Amniotic stem cell (primary cell): ENCODE data around the gene SLC39A11.
A peak's percentile ranks its signal among the peaks of the same experiment; 100 is the strongest.

Source experiments
- DNase-seq: peaks from one replicate; lab custom pipeline; 2025; lab: John Stamatoyannopoulos, UW

The SLC39A11 gene

DNA sequence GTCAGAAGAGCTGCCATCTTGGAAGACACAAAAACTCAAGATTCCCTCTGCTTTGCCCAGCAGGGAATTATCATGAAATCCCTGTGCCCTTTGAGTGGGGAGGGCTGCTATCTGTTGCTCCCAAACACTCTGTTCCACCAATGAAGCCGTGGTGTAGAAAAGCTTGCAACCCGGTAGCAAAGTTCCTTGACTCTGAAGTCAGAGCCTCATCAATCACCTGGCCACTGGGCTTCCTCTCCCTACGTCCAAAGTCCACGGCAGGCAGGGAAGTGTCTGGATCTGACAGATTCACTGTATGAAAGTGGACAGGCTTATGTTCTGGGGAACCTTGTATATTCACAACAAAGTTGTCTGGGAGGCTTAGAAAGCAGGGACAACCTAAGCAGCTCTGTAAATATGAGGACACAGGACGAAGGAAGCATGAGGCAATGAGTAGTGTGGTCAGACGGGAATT lies 343.3 kb downstream of the SLC39A11 start:
- DNase-seq, result no peak

DNA sequence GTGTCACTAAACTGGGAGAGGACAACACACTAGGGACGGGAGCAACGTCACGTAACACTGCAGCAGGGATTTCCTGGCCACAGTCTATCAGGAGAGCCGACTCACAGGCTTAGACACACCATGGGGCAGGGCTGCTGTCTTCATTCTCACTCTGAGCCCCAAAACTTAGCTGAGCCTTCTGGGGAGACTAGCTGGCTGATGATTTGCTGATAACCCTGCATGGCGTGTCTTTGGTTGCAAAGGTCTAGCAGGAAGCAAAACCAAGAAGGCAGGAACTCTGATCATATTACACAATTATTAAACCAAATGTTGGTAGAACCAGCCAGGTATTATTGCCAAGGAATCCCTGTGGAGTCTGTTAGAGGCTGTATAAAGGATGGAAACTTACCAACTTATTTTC lies 345.0 kb downstream of the SLC39A11 start:
- no peak for DNase-seq

DNA sequence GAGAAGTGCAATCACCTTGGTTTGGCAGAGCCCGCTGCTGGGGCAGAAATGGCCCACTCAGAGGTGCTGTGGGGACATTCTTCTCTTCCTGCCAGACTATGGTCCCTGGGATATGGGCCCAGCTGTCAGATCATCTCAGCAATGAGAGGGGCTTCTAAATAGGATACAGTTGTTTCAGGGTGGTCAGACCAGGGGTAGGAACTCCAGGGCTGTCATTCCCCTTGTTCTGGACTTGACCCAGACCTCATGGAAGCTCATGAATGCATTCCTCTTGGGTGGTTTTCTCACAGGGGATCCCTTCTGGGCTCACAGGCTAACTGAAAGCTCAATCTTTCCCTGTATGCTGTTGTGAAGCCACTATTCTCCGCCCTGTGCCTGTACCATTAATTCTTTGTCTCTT lies 347.2 kb downstream of the SLC39A11 start:
- DNase-seq, result no peak

DNA sequence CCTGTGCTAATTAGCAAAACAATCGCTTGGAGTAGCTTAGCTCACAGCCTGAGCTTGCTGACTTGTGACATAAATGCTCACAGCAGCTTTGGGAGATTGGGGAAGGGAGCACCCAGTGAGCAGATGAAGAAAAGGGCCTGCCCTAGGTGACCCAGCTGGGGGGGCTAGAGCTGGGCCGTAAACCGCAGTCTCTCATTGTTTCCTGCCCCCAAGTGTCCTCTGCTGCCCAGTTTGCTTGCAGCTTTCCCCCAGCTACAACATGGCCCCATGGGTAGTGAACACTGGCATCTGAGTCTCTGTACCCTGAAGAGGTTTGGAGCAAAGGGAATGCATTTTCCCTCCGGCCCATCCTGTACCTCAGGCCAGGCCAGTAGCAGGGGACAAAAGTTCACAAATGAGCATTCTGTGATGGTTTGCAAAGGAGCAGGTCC lies 349.4 kb downstream of the SLC39A11 start:
- DNase-seq, result no peak

DNA sequence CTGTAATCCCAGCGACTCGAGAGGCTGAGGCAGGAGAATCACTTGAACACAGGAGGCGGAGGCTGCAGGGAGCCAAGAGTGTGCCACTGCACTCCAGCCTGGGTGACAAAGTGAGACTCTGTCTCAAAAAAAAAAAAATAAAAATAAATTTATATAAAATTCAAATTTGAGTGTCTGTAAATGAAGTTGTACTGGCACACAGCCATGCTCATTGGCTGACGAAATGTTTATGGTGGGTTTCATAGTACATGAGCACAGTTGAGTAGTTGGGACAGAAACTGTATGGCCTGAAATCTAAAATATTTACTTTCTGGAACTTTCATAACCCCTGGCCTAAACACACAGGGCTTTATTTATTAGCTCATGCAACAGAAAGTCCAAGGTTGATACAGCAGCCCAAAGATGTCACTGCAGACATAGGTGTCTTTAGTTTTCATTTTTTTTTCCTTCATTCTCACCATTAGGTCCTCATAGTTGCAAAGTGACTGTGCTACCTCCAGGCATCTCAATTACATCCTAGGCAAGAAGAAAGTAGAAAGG lies 355.3 kb downstream of the SLC39A11 start:
- no peak for DNase-seq

DNA sequence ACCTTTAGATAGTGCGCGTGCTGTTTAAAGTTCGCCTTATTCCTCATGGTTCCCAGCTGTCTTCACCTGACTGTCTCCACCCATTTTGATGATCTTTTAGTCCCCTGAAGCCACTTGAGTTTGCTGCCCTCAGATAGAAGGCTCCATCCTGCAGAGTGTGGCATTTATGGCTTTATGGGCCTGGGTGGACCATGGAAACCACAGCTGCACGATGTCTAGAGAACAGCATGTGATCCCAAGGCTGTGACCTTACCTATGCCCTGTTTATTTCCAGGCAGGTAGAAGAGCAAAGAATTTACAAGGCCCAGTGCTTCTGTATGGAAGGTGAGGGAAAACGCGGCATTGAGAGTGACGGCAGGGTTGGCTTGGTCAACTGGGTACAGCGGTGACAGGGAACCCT lies 356.9 kb downstream of the SLC39A11 start:
- DNase-seq, result no peak

DNA sequence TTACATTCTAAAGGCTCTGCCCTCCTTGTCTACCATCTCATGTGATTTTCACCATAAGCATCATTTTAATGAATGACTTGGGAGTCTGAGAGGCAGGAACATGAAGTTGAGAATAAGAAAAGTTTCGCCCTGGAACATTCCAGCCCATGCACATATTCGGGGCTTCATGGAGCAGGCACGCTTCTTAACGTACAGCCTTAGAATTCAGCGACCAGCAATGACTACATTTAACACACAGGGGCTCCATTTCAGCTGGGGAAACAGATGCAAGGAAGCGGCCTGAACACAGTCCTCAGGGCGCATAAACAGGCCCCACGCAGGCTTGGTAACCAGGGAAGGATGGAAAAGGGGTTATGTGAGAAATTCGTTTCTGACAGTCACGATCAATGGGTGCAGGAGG lies 357.4 kb downstream of the SLC39A11 start:
- no peak for DNase-seq

DNA sequence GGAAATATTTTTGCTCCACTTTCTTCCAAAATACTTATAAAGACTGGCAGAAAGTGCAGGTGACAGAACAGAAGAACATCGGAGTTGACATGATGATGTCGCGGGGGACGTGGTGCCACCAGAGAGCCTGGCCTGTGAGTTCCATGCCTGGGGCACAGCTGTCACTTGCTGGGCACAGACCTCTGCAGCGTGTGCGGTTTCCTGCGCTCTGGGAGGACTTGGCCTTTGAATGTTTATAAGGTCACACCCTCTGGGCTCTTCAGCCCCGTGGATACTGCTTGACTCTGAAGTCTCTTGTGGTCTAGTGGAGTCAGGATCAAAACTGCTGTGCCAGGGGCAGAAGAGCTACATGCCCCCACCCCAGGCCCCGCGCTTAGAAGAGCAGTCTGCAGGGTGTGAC lies 357.9 kb downstream of the SLC39A11 start:
- no peak for DNase-seq

DNA sequence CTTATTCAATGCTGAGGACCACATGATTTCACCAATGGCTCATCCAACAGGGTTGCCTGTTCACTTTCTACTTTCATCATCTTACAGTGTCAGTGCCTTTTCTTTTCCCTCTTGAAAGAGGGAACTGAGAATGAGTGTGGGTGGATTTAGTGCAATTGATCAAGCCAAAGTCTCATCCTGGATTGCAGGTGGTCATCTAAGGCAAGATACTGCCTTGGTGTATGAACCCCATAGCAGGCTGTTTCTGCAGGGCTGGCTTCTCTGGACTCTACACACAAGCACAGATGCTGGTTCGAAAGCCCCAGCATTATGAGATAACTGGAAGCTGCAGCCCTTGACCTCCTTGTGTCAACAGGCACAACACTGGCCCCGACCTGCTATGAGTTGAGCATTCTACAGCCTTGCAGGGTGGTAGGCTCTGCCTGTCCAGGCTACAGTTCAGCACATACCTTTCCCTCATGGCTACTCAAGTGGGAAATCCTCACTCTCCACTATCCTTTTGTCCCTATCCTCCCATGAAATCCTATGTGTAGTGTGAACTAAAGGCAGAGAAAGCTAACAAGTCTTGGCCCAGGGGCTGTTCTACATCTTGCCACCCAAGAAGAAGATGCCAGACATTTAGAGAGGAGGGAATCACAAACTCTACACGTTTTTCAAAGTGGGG lies 358.7 kb downstream of the SLC39A11 start:
- DNase-seq, result no peak

DNA sequence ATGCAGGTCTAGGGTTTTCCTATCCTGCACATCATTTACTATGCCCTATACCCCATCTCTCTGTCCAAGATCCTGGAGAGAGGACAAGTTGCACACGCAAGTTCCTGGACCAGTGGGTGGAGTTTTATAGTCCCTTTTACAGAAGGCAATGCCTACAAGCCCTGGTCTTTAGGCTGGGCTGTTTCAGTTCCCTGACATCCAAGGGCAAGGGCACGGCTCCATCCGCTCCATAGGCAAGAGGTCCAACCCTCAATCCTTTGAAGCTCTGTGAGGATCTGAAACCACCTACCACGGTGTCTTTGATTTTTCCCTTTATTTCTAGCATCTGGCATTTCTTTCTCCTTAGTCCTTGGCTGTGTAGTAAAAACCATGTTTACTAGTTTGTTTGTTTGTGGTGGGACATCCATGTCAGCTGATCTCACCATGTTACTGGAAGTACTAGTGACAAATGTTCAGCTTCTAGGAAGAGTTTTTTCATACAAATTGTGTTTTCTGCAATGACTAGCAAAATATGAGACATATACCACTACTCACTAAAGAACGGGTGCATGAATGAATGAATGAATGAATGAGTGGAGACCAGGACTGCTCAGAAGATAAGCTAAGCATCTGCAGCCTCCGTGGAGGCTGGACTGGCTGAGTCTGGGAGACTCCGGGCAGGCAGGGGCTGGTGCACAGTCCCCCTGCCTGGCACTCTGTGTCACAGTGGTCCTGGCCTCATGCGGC lies 359.4 kb downstream of the SLC39A11 start:
- no peak for DNase-seq

DNA sequence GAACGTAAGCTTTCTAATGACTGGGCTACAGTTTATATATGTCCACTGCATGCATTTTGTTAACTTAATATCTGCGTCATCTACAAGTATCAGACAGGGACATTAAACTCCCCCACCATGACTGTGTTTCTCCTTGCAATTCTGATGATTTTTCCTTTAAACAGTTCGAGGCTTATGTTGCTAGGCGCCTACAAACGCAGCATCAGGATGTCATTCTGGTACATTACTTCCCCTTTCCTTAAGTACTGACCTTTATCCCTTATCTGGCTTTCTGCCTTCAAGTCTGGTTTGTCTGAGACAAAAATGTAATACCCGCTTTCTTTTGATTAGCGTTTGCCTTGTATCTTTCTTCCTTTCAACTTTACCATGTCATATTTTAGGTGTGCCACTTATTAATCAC lies 362.4 kb downstream of the SLC39A11 start:
- no peak for DNase-seq

DNA sequence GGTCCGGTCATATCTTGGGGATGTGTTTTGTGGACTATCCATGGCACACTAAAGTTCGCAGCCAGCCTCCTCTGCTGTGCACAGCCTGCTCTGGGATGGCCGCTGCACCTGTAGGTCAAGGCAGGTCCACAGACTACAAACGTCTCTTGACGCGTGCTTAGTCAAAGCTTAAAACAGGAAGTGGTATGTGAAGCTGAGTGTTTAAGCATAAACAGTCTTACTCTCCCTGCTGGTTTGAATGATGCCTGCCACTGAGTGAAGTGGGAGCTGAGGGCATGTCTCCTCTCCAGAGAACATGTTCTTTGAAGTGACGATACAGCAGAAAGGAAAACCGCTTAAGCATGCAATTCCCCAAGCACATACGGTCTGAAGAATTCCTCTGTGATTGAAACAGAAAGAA lies 365.6 kb downstream of the SLC39A11 start:
- no peak for DNase-seq

DNA sequence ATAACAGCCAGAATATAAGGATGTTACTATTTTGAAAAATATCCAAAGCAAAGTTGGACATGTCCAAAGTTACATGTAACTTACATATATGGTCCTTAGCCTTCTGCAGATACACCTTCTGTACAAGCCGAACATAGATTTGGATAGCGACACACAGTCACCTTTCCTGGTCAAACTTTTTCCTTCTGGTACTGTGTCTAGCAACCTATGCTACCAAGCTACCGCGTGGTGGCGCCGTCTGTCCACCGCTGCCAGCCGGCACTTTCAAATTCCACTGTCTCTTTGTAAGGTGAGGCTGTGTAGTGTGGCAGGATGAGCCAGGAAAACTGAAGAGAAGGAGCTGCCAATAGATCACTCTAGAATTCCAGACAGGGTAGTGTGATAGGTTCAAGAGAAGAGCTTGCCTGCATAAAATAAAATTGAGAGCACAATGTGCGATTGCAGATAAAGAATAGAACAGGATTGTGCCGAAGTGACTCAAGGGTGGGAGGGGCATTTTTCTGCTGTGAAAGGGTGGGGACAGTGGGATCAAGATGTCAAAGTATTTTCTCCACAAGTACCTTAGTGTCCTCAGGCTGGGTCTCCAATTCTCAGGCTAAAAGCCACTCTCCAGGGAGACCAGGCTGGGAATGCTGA lies 366.9 kb downstream of the SLC39A11 start:
- DNase-seq, result no peak

DNA sequence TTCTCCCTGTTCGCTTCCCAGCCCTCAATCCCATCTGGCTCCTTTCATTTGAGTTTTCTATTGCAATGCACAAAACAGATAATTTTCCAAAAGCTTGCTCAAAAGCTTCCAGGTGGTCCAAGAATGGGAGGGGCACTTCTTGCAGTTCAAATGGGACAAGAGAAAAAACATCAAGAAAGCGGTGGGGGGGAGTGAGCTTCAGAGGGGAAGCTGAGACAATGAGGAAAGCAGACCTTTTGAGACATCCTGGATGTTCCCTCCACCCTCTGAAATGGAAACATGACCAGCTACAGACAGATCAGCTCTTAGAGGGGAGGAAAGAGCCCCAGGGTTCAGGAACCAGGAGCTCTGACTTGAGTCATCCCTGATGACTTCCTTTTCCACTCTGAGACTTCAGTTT lies 368.2 kb downstream of the SLC39A11 start:
- DNase-seq, result no peak

DNA sequence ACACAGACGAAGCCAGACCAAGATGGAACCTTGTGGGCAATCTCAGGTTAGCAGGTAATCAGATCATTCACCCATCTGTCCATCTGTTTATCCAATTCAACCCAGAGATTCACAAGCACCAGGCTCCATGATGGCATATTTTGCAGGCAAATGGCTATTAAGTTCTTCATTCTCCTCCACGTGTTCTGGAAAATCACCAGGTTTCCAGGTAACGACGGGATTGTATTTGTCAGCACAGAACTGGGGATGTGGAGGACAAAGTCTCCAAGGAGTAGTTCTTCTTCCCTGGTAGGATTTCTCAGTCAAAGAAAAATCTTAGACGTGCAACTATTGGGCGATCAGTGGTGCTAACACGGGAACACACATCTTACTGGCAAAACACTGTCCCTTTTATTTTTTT lies 368.8 kb downstream of the SLC39A11 start:
- no peak for DNase-seq

DNA sequence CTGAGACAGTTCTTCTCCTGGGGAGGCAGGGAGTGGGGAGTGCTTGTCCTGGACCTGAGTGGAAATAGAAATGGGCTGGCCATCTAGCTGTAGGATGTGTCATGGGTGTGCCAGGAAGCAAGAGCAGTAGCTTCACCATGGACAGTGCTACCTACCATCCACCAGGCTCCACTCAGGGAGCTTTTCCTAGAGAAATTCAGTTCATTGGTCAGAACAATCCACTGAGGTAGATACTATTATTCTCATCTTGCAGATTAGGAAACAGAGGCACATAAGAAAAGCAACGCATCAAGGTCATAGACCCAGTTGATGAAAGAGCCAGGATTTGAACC lies 372.0 kb downstream of the SLC39A11 start:
- DNase-seq, result no peak

DNA sequence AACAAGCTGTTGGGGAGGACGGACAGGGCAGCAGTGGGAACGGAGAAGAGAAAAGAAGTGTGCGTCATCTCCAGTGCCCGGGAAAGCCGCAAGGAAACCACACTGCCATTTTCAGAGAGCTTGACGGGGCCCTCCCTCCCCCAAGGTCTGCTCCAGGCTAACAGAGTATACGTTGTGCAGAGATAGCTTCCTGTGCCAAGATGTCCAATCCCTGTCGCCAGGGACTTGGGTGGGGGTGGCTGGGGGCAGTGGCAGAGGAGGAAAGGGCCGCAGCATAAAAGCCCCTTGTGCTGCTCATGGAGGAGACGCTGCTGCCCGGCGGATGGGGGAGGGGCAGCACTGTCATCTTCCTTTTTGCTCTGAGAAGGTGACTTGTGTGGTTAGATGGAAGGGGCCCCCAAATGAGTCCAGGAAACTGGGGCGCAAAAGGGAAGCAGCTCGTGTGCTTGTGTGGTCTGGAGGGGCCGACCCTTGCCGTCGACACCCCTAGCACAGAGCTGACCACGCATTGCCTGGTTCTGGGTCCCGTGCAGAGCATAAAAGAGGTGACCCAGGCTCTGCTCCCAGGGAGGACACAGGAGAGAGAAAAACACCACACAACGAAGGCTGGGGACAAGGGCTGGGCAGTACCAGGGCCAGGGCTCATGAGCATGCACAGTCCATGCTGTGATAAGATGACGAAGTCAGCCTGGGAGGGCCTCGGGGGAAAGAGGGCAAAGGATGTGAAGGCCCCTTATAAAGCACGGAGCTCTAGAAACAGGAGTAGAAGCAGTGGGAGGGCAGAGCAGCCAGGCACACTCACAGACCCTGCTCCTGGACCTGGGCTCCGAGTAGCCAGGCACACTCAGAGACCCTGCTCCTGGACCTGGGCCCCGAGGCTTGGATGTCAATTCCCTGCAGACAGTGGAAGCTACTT lies 372.7 kb downstream of the SLC39A11 start:
- DNase-seq, result no peak

DNA sequence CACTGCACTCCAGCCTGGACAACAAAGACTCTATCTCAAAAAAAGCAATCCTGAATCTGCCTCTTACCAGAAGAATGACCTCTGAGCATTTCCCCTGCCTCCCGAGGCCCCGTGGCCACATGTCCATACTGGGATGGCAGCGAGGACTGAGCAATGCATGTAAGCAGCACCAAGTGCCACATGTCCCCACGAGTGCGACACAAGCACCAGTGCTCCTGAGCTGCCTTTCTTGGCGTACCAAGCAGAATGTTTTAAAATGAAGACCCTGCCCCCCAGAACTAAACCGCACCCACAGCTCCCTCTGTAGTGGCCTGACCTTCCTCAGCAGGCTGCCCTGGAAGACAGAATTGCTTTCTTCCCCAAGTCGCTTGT lies 373.3 kb downstream of the SLC39A11 start:
- DNase-seq, result no peak

DNA sequence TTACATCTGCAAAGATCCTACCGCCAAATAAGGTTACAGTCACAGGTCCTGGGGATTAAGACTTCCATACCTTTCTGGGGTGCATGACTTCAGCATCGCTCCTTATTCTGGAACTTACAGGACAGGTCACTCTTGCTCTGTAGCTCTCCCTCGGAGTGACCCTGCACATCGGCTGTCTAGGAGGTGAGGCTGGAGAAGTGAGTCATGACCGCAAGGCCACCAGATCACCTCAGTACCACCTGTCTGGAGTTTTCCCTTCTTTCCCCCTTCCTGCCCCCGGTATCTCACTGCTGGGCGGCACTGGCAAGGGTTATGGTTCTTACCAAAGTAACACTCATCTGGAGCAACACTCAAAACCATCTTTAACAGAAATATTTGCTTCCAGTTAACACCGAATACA lies 374.8 kb downstream of the SLC39A11 start:
- DNase-seq, result no peak

DNA sequence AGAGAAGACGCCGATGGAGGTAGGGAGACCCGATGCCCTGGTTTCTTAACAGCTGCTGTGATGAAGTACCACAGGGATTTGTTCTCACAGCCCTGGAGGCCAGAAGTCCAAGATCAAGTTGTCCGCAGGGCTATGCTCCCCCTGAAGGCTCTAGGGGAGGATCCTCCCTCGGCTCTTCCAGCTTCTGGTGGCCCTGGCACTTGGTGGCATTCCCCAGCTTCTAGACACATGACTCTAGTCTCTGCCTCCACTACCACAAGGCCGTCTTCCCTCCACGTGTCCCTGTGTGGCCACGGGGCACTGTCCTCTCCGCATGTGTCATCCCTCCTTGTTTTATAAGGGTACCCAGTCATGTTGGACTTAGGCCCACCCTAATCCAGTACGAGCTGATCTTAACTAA lies 375.2 kb downstream of the SLC39A11 start:
- DNase-seq, result no peak

DNA sequence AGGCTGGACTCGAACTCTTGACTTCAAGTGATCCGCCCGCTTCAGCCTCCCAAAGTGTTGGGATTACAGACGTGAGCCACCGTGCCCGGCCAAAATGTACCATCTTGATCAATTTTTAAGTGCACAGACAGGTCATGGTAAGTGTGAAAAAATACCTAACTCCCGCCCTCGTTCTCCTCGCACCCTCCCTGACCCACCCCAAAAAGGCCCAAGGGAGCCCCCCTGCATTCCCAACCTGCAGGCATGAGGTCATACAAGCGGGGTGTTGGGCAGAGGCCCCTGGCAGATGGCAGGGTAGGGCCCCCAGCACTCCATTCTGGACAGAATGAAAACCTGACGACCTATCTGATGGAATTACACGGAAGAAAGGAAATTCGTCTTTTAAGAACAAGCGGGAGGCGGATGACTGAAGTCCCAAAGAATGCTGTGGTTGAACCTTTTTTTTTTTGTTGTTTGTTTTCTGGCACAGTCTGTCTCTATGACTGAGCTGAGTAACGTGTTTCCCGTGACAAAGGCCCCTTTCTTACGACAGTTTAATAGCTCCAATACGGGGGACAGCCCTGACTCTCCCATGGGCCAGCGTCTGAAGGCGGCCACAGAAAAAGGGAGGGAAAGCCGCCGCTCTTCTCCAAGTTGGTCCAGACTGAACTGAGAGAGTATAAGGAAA lies 376.4 kb downstream of the SLC39A11 start:
- DNase-seq, result peak; percentile 62
